ENCODE results near the gene MTARC2. TPM values are rescaled to one million over a fixed set of nuclear protein-coding genes. Genes with fewer than 3 reads are reported as not detected.

The MTARC2 gene
- polyA plus RNA-seq, 4 donors, result 12.5 to 53.1 (median 48.4) TPM

- DNase-seq (ENCODE audit: low read depth in 4 of 4, low spot score in 3 of 4), result peak in 1 of 4 donors; percentile 49
Observed at GRCh38 chr1:220767312-220768125, 19.4 kb downstream of the MTARC2 start.

DNA sequence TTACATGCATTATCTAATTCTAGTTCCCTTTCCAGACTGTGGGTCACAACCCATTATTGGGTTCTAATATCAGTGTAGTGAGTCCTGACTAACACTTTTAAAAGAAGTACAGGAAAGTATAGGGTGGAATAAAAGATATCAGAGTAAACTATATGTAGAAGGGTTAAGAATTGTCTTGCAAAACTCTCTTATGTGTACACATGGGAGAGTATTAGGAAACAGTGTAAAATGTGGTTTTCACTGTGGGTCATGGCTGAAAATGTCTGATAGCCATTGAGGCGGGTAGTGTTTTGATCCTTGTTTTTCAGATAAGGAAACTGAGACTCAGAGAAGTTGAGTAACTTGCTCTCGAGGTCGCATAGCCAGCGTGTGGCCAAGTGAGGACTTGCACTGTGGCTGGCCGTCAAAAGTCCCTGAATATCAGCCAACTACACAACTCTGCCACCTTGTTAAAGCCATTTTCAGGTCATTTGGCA lies 20.0 kb downstream of the MTARC2 start:
- DNase-seq (ENCODE audit: low read depth in 4 of 4, low spot score in 3 of 4), result no peak

GRCh38 chr1:220769205-220769604 lies 21.1 kb downstream of the MTARC2 start:
- DNase-seq (ENCODE audit: low read depth in 4 of 4, low spot score in 3 of 4), result no peak

- DNase-seq (ENCODE audit: low read depth in 4 of 4, low spot score in 3 of 4), result no peak
Observed at GRCh38 chr1:220770245-220770913, 22.3 kb downstream of the MTARC2 start.

DNA sequence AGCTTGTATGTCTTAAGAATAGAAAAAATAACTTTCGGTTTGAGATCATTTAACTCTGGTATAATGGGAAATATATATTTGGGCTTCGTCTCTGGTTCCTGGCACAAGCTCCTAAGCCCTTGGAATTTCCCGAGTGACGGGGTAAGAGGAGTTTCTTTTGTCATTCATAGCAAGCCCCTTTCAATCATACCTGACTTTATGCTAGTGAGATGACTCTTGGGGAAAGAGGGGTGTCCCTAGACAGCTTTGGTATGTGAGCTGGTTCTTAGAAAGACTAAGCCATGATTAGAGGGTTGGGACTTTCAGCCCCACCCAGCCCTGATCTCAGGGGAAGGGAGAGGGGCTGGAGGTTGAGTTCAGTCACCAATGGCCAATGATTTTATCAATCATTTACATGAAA lies 24.7 kb downstream of the MTARC2 start:
- DNase-seq (ENCODE audit: low read depth in 4 of 4, low spot score in 3 of 4), result no peak

DNA sequence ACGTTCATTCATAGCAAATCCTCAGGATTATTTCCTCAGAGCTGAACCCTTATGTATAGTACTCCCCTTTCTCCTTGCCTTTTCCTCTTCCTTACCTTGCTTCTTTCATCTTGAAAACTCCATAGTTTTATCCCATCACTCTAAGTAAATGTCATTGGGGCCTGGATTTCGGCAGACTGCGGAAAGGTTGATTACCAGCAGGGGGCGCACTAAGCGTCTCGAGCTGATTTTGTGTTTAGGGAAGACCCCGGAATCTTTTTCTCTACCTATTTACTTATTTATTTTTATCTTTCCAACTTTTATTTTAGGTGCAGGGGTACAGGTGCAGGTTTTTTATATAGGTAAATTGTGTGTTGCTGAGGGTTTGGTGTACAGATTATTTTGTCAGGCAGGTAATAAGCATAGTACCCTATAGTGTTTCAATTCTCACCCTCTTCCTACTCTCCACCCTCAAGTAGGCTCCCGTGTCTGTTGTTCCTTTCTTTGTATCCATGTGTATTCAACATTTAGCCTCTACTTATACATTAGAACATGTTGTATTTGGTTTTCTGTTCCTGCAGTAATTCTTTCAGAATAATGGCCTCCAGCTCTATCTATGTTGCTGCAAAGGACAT lies 27.2 kb downstream of the MTARC2 start:
- no peak for DNase-seq (ENCODE audit: low read depth in 4 of 4, low spot score in 3 of 4)

GRCh38 chr1:220776254-220776653 lies 28.1 kb downstream of the MTARC2 start:
- no peak for DNase-seq (ENCODE audit: low read depth in 4 of 4, low spot score in 3 of 4)

DNA sequence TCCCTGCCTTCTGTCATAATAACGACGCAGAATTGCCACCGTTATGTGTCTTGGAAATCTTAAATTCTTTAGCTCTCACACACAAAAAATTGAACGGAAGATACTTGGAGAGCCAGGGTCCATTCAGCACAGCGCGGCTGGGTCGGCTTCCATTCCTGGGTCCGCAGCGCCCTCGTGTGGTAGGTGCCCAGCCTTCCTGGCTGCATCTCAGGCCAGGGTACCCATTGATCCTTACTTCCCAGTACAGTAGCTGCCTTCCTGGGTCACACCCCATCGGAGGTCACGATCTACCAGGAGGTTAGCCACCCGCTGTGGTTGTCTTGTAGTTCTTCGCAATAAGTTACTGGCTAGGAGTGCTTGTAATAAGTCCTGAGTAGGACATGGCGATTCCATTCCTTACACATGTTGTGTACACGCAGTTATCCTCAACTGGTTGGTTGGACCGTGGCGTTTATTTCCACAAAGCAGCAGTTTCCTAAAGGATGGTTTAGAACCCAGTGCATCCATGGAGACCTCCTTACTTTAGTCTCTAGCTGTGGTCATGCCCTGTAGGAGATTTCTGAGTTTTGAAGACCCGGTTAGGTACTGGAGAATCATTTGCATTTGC lies 28.7 kb downstream of the MTARC2 start:
- DNase-seq (ENCODE audit: low read depth in 4 of 4, low spot score in 3 of 4), result peak in 1 of 4 donors; percentile 47

- no peak for DNase-seq (ENCODE audit: low read depth in 4 of 4, low spot score in 3 of 4)
Observed at GRCh38 chr1:220783453-220783852, 35.3 kb downstream of the MTARC2 start.

DNA sequence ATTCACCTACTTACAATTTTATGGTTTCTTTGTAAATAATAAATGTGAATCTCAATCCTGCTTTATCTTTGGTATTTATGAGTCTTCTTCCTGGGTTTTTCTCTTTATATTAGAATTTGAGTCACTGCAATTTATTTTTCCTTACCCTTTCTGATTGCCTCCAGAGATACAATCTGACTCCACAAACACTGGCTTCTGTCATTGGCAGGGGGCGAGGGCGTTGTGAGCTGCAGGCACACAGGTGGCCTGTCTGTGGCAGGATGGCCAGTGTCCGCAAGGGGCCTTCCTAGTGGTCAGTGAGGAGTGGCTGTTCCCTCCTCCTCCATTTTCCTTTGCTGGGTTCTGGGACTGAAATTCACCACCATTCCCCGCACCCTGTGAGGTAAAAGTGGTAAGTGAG lies 36.6 kb downstream of the MTARC2 start:
- DNase-seq (ENCODE audit: low read depth in 4 of 4, low spot score in 3 of 4), result no peak

GRCh38 chr1:220785166-220786056 lies 37.3 kb downstream of the MTARC2 start:
- no peak for DNase-seq (ENCODE audit: low read depth in 4 of 4, low spot score in 3 of 4)

- DNase-seq (ENCODE audit: low read depth in 4 of 4, low spot score in 3 of 4), result no peak
Observed at GRCh38 chr1:220786057-220786336, 37.9 kb downstream of the MTARC2 start.

DNA sequence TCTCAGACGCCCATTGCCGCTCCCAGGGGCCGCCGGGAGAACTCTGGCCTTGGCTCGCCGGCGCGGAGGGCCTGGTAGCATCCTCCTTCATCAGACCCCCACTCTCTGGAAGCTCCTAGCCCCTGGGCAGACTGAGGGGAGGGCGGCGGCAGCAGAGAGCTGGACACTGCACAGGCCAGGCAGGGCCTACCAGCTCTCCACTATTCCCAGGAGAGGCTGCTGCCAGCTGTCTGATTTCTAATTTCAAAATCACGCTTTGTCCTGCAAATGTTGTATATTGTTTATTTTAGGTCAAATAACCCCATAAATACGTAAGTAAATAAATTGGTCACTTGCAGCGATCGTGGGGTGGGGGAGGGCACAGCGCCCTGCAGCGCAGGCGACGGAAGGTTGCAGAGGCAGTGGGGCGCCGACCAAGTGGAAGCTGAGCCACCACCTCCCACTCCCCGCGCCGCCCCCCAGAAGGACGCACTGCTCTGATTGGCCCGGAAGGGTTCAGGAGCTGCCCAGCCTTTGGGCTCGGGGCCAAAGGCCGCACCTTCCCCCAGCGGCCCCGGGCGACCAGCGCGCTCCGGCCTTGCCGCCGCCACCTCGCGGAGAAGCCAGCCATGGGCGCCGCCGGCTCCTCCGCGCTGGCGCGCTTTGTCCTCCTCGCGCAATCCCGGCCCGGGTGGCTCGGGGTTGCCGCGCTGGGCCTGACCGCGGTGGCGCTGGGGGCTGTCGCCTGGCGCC lies 38.4 kb downstream of the MTARC2 start, which contains the start of gene MTARC1:
TSS of gene MTARC1 (plus strand) at position 577 of the 732 bp plus-strand sequence. CDS start at position 609, 32 bp downstream.
- peak in 2 of 4 donors; percentile 38 to 48 for DNase-seq (ENCODE audit: low read depth in 4 of 4, low spot score in 3 of 4)

GRCh38 chr1:220787069-220787619 lies 39.0 kb downstream of the MTARC2 start:
- peak in 1 of 4 donors; percentile 52 for DNase-seq (ENCODE audit: low read depth in 4 of 4, low spot score in 3 of 4)

DNA sequence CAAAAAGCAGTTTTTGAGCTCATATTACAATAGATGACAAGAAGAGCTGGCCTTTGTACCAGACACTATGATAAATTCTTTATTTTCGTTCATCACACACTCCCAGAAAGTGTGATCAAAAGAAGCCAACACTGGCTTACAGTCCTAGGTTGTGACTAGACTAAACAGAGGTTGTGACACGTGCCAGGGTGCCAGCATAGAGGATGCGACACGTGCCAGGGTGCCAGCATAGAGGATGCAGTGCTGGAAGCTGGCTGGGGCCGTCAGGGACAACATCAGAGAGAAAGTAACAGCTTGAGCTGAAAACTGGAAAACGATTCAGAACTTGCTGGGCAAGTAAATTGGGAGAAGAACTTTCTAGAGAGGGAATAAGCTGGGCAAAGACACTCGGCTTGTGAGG lies 40.8 kb downstream of the MTARC2 start:
- DNase-seq (ENCODE audit: low read depth in 4 of 4, low spot score in 3 of 4), result no peak

- no peak for DNase-seq (ENCODE audit: low read depth in 4 of 4, low spot score in 3 of 4)
Observed at GRCh38 chr1:220789532-220790147, 41.5 kb downstream of the MTARC2 start.

DNA sequence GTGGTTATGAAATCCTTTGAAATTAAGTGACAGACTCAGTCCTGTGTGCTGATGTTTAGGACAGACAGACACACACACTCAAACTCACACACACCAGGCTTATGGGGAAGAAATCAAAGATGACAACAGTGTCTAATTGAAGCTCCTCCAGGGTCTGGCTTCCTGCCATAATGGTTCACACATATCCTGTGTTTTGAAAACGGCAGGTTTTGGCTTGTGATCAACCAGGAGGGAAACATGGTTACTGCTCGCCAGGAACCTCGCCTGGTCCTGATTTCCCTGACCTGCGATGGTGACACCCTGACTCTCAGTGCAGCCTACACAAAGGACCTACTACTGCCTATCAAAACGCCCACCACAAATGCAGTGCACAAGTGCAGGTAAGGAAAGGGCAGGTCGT lies 43.2 kb downstream of the MTARC2 start:
- no peak for DNase-seq (ENCODE audit: low read depth in 4 of 4, low spot score in 3 of 4)

- DNase-seq (ENCODE audit: low read depth in 4 of 4, low spot score in 3 of 4), result no peak
Observed at GRCh38 chr1:220791956-220792355, 43.8 kb downstream of the MTARC2 start.

- no peak for DNase-seq (ENCODE audit: low read depth in 4 of 4, low spot score in 3 of 4)
Observed at GRCh38 chr1:220796530-220796929, 48.4 kb downstream of the MTARC2 start.
